OCI-LY7 (cell line): Measurements from ENCODE around the gene HEXA. TPM values are rescaled to one million over a fixed set of nuclear protein-coding genes. Genes with fewer than 3 reads are reported as not detected.

ENCODE experiments used
- BruUV-seq: library from RNA; stranded (reverse); fragments of 400-500 nt; replicated peaks from 2 replicates; lab custom pipeline; 2021; lab: Mats Ljungman, UMichigan
- CTCF ChIA-PET: fragments of 300-600 bp; sonication (Branson Sonifier 250); formaldehyde crosslinking; loops from one replicate; lab custom pipeline; 2022; ENCODE audit warnings: antibody characterized with exemption; ENCODE audit not compliant: unreplicated experiment; lab: Charles Lee
- POLR2A ChIA-PET: fragments of 300-600 bp; sonication (Branson Sonifier 250); formaldehyde crosslinking; loops from one replicate; lab custom pipeline; 2022; ENCODE audit warnings: antibody characterized with exemption; lab: Charles Lee
- DNase-seq: peaks from one replicate; pipeline ENCODE4 v3.0.0-alpha.2; 2015; ENCODE audit warnings: low spot score
- H2AFZ ChIP-seq: fragments of 200-600 bp; sonication (generic), shearing (Covaris generic); 2 replicates; pipeline ENCODE4 v1.6.1; 2014; ENCODE audit warnings: mild to moderate bottlenecking, antibody characterized with exemption, low read length, moderate library complexity
- H3K27ac ChIP-seq: fragments of 200-600 bp; sonication (generic); 2 replicates; pipeline ENCODE4 v1.5.1; 2014; ENCODE audit warnings: mixed run types, low read depth, mild to moderate bottlenecking, moderate library complexity, low read length, inconsistent platforms; ENCODE audit not compliant: poor library complexity, severe bottlenecking
- H3K36me3 ChIP-seq: fragments of 200-600 bp; sonication (generic); 2 replicates; pipeline ENCODE4 v1.6.1; 2014; ENCODE audit warnings: mild to moderate bottlenecking, antibody characterized with exemption, low read length, moderate library complexity, mixed read lengths; ENCODE audit not compliant: insufficient read depth
- H3K4me1 ChIP-seq: fragments of 200-600 bp; sonication (generic); 2 replicates; pipeline ENCODE4 v1.5.1; 2014; ENCODE audit warnings: mild to moderate bottlenecking, low read length; ENCODE audit not compliant: insufficient read depth, poor library complexity, severe bottlenecking
- H3K4me2 ChIP-seq: fragments of 200-600 bp; sonication (generic); 2 replicates; pipeline ENCODE4 v1.6.1; 2014; ENCODE audit warnings: mild to moderate bottlenecking, low read length
- H3K4me3 ChIP-seq: fragments of 200-600 bp; sonication (generic); 2 replicates; pipeline ENCODE4 v1.5.1; 2014; ENCODE audit warnings: mild to moderate bottlenecking, low read depth, low read length; ENCODE audit not compliant: poor library complexity, severe bottlenecking
- H3K79me2 ChIP-seq: fragments of 200-600 bp; sonication (generic); 2 replicates; pipeline ENCODE4 v1.6.1; 2016; ENCODE audit warnings: low read depth, mild to moderate bottlenecking, low read length, moderate library complexity, mixed read lengths; ENCODE audit not compliant: insufficient read depth
- H3K9me2 ChIP-seq: fragments of 200-600 bp; sonication (generic); 2 replicates; pipeline ENCODE4 v1.6.1; 2016; ENCODE audit warnings: mild to moderate bottlenecking, low read length, mixed read lengths; ENCODE audit not compliant: insufficient read depth
- H3K9me3 ChIP-seq: fragments of 200-600 bp; sonication (generic); 2 replicates; pipeline ENCODE4 v1.6.1; 2014; ENCODE audit warnings: mild to moderate bottlenecking, mixed run types, low read length, mixed read lengths
- H4K20me1 ChIP-seq: fragments of 200-600 bp; sonication (generic); 2 replicates; pipeline ENCODE4 v1.6.1; 2014; ENCODE audit warnings: mild to moderate bottlenecking, antibody characterized with exemption, low read length, moderate library complexity, mixed read lengths; ENCODE audit not compliant: insufficient read depth
- EZH2phosphoT487 ChIP-seq: fragments of 200-600 bp; sonication (generic); IDR thresholded peaks from 2 replicates; pipeline ENCODE4 v1.6.1; 2018; ENCODE audit warnings: low read depth, borderline replicate concordance, mild to moderate bottlenecking, mixed run types, antibody characterized with exemption, low read length, moderate library complexity, mixed read lengths
- intact Hi-C: fragments of 100-400 bp; cut with micrococcal nuclease; formaldehyde crosslinking; loops from one replicate; pipeline ENCODE4 v1.10.0; 2022; ENCODE audit not compliant: unreplicated experiment
- total RNA-seq, 2 experiments: library from RNA; depleted of rRNA in 1 of 2; stranded (reverse); fragments of >200 nt in 1 of 2; shearing (Covaris generic) in 1 of 2; gene quantifications; 2 replicates each; pipeline ENCODE4 v1.2.3, GENCODE V29; 2014 to 2022
- TF ChIP-seq, protein P1 (sequence below): fragments of 200-600 bp; sonication (generic); conservative IDR thresholded peaks from 2 replicates; pipeline ENCODE4 v1.5.1; 2014; ENCODE audit warnings: mild to moderate bottlenecking, antibody characterized with exemption, low read length, moderate library complexity, mixed read lengths

Gene HEXA
- total RNA-seq, 2 experiments from 2014 or later = 51.3 to 82.6 TPM

- no peaks in the 10 kb centered on the region for H3K9me3 ChIP-seq
- H3K4me3 ChIP-seq = no peak overlapping the region
- no peak for TF ChIP-seq EZH2phosphoT487
- TF ChIP-seq, protein P1, sequence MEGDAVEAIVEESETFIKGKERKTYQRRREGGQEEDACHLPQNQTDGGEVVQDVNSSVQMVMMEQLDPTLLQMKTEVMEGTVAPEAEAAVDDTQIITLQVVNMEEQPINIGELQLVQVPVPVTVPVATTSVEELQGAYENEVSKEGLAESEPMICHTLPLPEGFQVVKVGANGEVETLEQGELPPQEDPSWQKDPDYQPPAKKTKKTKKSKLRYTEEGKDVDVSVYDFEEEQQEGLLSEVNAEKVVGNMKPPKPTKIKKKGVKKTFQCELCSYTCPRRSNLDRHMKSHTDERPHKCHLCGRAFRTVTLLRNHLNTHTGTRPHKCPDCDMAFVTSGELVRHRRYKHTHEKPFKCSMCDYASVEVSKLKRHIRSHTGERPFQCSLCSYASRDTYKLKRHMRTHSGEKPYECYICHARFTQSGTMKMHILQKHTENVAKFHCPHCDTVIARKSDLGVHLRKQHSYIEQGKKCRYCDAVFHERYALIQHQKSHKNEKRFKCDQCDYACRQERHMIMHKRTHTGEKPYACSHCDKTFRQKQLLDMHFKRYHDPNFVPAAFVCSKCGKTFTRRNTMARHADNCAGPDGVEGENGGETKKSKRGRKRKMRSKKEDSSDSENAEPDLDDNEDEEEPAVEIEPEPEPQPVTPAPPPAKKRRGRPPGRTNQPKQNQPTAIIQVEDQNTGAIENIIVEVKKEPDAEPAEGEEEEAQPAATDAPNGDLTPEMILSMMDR = no peak
- H3K79me2 ChIP-seq = no peaks in the 10 kb centered on the region
- no peak for DNase-seq
- POLR2A ChIA-PET = interaction anchor here (1.5 kb wide), 1 partner anchor 9 kb away, joined by 3 read pairs; no protein-coding TSS in a partner anchor
- H3K4me1 ChIP-seq = peaks cover 7% of the 10 kb centered on the region
- intact Hi-C loops = no loop called here
- BruUV-seq = no TSS peak
- no peak overlapping the region for H3K27ac ChIP-seq
- H3K4me2 ChIP-seq = no peak overlapping the region
- no peaks in the 10 kb centered on the region for H3K9me2 ChIP-seq
- peaks cover 6% of the 10 kb centered on the region; the same call in 1 of the 2 replicates for H3K36me3 ChIP-seq
- CTCF ChIA-PET = no interaction called here
- H2AFZ ChIP-seq = no peak overlapping the region
- no peaks in the 10 kb centered on the region; the same call in 1 of the 2 replicates for H4K20me1 ChIP-seq
These were observed 14.6 kb downstream of the HEXA start for GRCh38 chr15:72361176-72361575.

- H3K4me2 ChIP-seq = no peak overlapping the region
- intact Hi-C loops = no loop called here
- POLR2A ChIA-PET = no interaction called here
- no peaks in the 10 kb centered on the region for H3K9me3 ChIP-seq
- no peaks in the 10 kb centered on the region for H3K9me2 ChIP-seq
- H3K4me3 ChIP-seq = no peak overlapping the region
- H4K20me1 ChIP-seq = no peaks in the 10 kb centered on the region; the same call in 1 of the 2 replicates
- DNase-seq = no peak
- CTCF ChIA-PET = no interaction called here
- H2AFZ ChIP-seq = no peak overlapping the region
- no TSS peak for BruUV-seq
- H3K36me3 ChIP-seq = peaks cover 30% of the 10 kb centered on the region
- H3K79me2 ChIP-seq = no peaks in the 10 kb centered on the region
- no peaks in the 10 kb centered on the region for H3K4me1 ChIP-seq
- H3K27ac ChIP-seq = no peak overlapping the region
- TF ChIP-seq EZH2phosphoT487 = no peak
- TF ChIP-seq, protein P1 = no peak
These were observed 17.1 kb downstream of the HEXA start for GRCh38 chr15:72358650-72359171.

DNA sequence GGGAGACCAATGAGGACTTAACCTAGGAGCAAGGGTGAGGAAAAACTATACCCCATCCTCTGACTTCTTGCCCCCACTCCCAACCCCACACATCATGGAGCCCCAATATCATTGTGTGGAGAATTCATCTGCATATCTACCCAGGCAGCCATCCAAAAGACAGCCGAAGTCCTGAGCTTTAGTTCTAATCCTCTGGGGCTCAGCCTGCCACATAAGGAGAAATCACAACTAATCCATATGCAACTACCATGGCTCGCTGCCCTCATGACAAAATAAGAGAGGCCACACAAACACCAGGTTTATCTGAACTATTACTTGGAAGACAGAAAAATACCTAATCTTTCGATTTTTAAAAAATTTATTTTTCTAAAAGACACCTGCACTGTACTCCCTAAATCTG is 17.7 kb downstream of the HEXA start:
- DNase-seq = no peak
- Histone ChIP-seq H3K9me3 (no peaks in the 10 kb centered on the region), H3K4me3 (no peak overlapping the region), H3K9me2 (no peaks in the 10 kb centered on the region), H3K36me3 (peaks cover 36% of the 10 kb centered on the region), H3K4me1 (no peaks in the 10 kb centered on the region), H3K27ac (no peak overlapping the region), H3K4me2 (no peak overlapping the region), H4K20me1 (no peaks in the 10 kb centered on the region; the same call in 1 of the 2 replicates), H3K79me2 (no peaks in the 10 kb centered on the region), H2AFZ (no peak overlapping the region)
- intact Hi-C loops = no loop called here
- CTCF ChIA-PET = no interaction called here
- TF ChIP-seq EZH2phosphoT487 = no peak
- TF ChIP-seq, protein P1 = no peak
- POLR2A ChIA-PET = no interaction called here
- BruUV-seq = no TSS peak
